PFSK-1 (cell line): Measurements from ENCODE around the gene ETHE1.

Source experiments
- FOXP2 ChIP-seq: optimal IDR thresholded peaks from 2 replicates; pipeline ENCODE3; 2011; ENCODE audit warnings: borderline replicate concordance, control low read depth, inconsistent platforms; ENCODE audit not compliant: insufficient read depth; ENCODE audit errors: extremely low read length, extremely low read depth
- POLR2AphosphoS5 ChIP-seq: IDR thresholded peaks from 2 replicates; pipeline ENCODE4 v1.6.1; 2012; ENCODE audit warnings: low read depth, mild to moderate bottlenecking, control low read depth, low read length, moderate library complexity
- SIN3A ChIP-seq: IDR thresholded peaks from 2 replicates; pipeline ENCODE4 v1.6.1; 2012; ENCODE audit warnings: mild to moderate bottlenecking, low read length, moderate library complexity, borderline replicate concordance; ENCODE audit not compliant: insufficient read depth
- TAF1 ChIP-seq: IDR thresholded peaks from 2 replicates; pipeline ENCODE4 v1.6.1; 2012; ENCODE audit warnings: low read length, control low read depth, borderline replicate concordance; ENCODE audit not compliant: insufficient read depth
- TF ChIP-seq, protein P1 (sequence below), 2 experiments: IDR thresholded peaks; 2 replicates each; pipeline versions ENCODE4 v1.6.1 to v1.8.0; 2011 to 2012; ENCODE audit warnings: low read depth in 2 of 2, low read length in 2 of 2, control low read depth in 1 of 2, inconsistent platforms in 1 of 2, mild to moderate bottlenecking in 1 of 2, moderate library complexity in 1 of 2; ENCODE audit not compliant: insufficient read depth in 1 of 2

ETHE1 gene

DNA sequence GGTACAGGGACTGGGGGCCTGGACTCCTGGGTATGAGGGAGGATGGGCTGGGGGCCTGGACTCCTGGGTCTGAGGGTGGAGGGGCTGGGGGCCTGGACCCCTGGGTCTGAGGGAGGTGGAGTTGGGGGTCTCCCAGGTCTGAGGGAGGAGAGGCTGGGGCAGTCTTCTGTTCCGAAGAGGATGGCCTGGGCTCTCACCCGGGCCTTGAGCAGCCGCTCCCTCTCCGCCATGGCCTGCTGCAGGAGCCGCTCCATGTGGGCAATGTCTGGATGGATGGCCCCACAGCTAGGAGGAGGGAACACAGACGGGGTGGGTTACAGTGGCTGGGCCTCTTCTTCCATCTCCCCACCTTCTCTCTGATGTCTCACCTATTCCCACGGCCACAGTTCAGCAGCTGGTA, 40.6 kb downstream of the ETHE1 start:
- TF ChIP-seq SIN3A (no peak), TAF1 (no peak), POLR2AphosphoS5 (no peak), FOXP2 (no peak)
- TF ChIP-seq, protein P1, sequence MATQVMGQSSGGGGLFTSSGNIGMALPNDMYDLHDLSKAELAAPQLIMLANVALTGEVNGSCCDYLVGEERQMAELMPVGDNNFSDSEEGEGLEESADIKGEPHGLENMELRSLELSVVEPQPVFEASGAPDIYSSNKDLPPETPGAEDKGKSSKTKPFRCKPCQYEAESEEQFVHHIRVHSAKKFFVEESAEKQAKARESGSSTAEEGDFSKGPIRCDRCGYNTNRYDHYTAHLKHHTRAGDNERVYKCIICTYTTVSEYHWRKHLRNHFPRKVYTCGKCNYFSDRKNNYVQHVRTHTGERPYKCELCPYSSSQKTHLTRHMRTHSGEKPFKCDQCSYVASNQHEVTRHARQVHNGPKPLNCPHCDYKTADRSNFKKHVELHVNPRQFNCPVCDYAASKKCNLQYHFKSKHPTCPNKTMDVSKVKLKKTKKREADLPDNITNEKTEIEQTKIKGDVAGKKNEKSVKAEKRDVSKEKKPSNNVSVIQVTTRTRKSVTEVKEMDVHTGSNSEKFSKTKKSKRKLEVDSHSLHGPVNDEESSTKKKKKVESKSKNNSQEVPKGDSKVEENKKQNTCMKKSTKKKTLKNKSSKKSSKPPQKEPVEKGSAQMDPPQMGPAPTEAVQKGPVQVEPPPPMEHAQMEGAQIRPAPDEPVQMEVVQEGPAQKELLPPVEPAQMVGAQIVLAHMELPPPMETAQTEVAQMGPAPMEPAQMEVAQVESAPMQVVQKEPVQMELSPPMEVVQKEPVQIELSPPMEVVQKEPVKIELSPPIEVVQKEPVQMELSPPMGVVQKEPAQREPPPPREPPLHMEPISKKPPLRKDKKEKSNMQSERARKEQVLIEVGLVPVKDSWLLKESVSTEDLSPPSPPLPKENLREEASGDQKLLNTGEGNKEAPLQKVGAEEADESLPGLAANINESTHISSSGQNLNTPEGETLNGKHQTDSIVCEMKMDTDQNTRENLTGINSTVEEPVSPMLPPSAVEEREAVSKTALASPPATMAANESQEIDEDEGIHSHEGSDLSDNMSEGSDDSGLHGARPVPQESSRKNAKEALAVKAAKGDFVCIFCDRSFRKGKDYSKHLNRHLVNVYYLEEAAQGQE (IDR thresholded peaks at IDR 0.05; ENCODE audit: insufficient read depth in 1 of 2, low read depth in 2 of 2, low read length in 2 of 2): no peak

DNA sequence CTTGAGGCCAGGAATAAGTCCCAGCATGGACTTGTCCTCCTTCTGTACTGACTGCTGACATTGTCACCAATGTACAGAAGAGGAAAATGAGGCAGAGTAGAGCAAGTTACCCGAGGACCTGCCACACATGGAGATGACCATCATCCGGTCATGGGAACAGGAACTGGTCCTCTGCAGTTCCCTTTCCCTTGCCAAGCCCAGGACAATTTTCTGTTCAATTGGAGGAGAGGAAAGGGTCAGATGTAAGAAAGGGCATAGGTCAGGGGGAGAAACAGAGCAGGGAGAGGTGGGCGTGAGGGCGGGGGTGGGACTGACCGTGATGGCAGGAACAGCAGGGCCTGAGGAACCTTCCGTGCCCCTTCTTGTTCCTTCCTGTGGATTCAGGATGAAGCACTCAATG, 41.0 kb downstream of the ETHE1 start:
- no peak for TF ChIP-seq POLR2AphosphoS5
- no peak for TF ChIP-seq SIN3A
- TF ChIP-seq, protein P1 (IDR thresholded peaks at IDR 0.05; ENCODE audit: insufficient read depth in 1 of 2, low read depth in 2 of 2, low read length in 2 of 2): no peak
- TF ChIP-seq FOXP2: no peak
- TF ChIP-seq TAF1: no peak

DNA sequence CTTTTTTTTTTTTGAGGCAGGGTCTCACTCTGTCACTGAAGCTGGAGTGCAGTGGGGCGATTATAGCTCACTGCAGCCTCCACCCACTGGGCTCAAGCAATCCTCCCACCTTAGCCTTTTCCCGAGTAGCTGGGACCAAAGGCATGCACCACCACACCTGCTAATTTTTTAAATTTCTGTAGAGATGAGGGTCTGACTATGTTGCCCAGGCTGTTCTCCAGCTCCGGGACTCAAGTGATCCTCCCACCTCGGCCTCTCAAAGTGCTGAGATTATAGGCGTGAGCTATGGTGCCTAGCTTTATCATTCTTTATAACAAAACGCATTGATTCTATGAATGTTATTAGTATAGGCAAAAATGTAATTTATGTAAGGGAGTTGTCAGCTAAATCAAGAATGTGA, 43.7 kb downstream of the ETHE1 start:
- TF ChIP-seq TAF1: no peak
- TF ChIP-seq FOXP2: no peak
- TF ChIP-seq POLR2AphosphoS5: no peak
- no peak for TF ChIP-seq SIN3A
- TF ChIP-seq, protein P1 (IDR thresholded peaks at IDR 0.05; ENCODE audit: insufficient read depth in 1 of 2, low read depth in 2 of 2, low read length in 2 of 2): no peak

DNA sequence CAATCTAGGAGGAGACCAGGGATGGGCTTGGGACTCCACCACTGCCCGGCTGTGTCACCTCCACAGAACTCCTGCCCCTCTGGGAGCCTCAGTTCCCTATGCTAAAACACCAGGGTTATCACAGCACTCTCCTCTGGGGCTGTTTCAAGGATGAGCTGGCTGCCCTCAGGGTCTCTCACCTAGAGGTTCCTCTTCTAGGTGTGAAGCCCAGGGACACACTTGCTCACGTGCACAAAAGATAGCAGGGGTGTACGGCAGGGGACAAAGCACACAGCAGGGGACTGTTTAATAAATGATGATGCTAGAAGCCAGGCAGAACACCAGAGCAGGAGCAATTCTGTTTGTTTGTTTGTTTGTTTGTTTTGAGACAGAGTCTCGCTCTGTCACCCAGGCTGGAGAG, 44.8 kb downstream of the ETHE1 start:
- TF ChIP-seq, protein P1 (IDR thresholded peaks at IDR 0.05; ENCODE audit: insufficient read depth in 1 of 2, low read depth in 2 of 2, low read length in 2 of 2): no peak
- TF ChIP-seq TAF1: no peak
- no peak for TF ChIP-seq SIN3A
- TF ChIP-seq FOXP2: no peak
- TF ChIP-seq POLR2AphosphoS5: no peak

DNA sequence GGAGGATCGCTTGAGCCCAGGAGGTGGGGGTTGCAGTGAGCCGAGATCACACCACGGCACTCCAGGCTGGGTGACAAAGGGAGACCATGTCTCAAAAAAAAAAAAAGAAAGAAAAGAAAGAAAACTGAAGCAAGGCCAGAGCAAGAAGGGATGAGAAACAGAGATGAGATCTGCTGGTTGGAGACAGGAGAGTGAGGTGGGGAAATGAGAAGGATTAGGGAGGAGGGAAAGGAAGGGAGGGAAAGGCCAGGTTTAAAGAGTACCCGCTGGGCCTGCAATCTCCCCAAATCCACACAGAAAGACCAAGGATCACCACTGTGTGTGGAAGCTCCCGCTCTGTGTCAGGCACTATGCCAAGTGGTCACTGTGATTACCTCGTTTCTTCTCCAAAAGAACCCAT, 45.3 kb downstream of the ETHE1 start:
- TF ChIP-seq POLR2AphosphoS5 (no peak), TAF1 (no peak)
